SJSA1 (cell line): Measurements from ENCODE around the gene LRRC31. TPM values are rescaled to one million over a fixed set of nuclear protein-coding genes. Genes with fewer than 3 reads are reported as not detected.

ENCODE experiments used
- DNase-seq, 2 experiments: peaks; one replicate each; pipeline ENCODE4 v3.0.0-alpha.2; 2015 to 2020; ENCODE audit warnings: low spot score in 2 of 2, low read depth in 1 of 2
- H3K27ac ChIP-seq: fragments of 250-450 bp; sonication (Bioruptor Pico); 2 replicates; pipeline ENCODE4 v1.5.1; 2020; ENCODE audit warnings: mild to moderate bottlenecking, moderate library complexity
- H3K27me3 ChIP-seq: fragments of 250-450 bp; sonication (Bioruptor Pico); replicated peaks from 2 replicates; pipeline ENCODE4 v1.5.1; 2020; ENCODE audit warnings: mild to moderate bottlenecking, moderate library complexity
- H3K36me3 ChIP-seq: fragments of 250-450 bp; sonication (Bioruptor Pico); 2 replicates; pipeline ENCODE4 v1.5.1; 2020; ENCODE audit warnings: mild to moderate bottlenecking
- H3K4me1 ChIP-seq: fragments of 250-450 bp; sonication (Bioruptor Pico); replicated peaks from 2 replicates; pipeline ENCODE4 v1.6.1; 2021; ENCODE audit warnings: mild to moderate bottlenecking
- H3K4me3 ChIP-seq: fragments of 250-450 bp; sonication (Bioruptor Pico); 2 replicates; pipeline ENCODE4 v1.5.1; 2020; ENCODE audit warnings: mild to moderate bottlenecking
- H3K9me3 ChIP-seq: fragments of 250-450 bp; sonication (Bioruptor Pico); replicated peaks from 2 replicates; pipeline ENCODE4 v1.5.1; 2020; ENCODE audit warnings: mild to moderate bottlenecking
- total RNA-seq: library from RNA; depleted of rRNA; stranded (reverse); fragments of >200 nt; shearing (Covaris generic); gene quantifications from 2 replicates; pipeline ENCODE4 v1.2.3, GENCODE V29; 2014; rRNA removed

LRRC31 gene
- total RNA-seq: not detected in 2 replicates

- Histone ChIP-seq H3K4me1 (no peaks in the 10 kb centered on the region), H3K4me3 (no peak within 1 kb of the TSS)
- DNase-seq: no peak
These were observed at the start of gene LRRC31 for GRCh38 chr3:169869484-169870220. LRRC31 (minus strand) TSS chr3:169869935; CDS start chr3:169869807, 128 bp downstream.

GRCh38 chr3:169914321-169914720 lies 44.6 kb upstream of the LRRC31 start:
- Histone ChIP-seq H3K36me3 (no peaks in the 10 kb centered on the region), H3K4me1 (no peaks in the 10 kb centered on the region), H3K27ac (no peak overlapping the region), H3K9me3 (no peaks in the 10 kb centered on the region), H3K4me3 (no peak overlapping the region), H3K27me3 (no peaks in the 10 kb centered on the region)
- DNase-seq: no peak

More at GRCh38 chr3:169869484-169870220, at the start of gene LRRC31:
- H3K36me3 ChIP-seq: no peaks in the 10 kb centered on the region
- H3K27ac ChIP-seq: no peak within 1 kb of the TSS
- no peaks in the 10 kb centered on the region for H3K9me3 ChIP-seq
- 0 out of 2 replicates have a peak, but pooled peaks cover 2% of the 10 kb centered on the region for H3K27me3 ChIP-seq

- Histone ChIP-seq H3K9me3 (no peaks in the 10 kb centered on the region), H3K4me1 (no peaks in the 10 kb centered on the region), H3K27me3 (no peaks in the 10 kb centered on the region), H3K27ac (no peak overlapping the region), H3K4me3 (no peak overlapping the region), H3K36me3 (no peaks in the 10 kb centered on the region)
- DNase-seq: no peak
These were observed 43.6 kb upstream of the LRRC31 start for GRCh38 chr3:169913323-169913722.

GRCh38 chr3:169911272-169911671 lies 41.5 kb upstream of the LRRC31 start, which contains the start of gene SAMD7:
SAMD7 (plus strand) TSS chr3:169911572; CDS start chr3:169919499, 7,927 bp downstream.
- H3K9me3 ChIP-seq: no peaks in the 10 kb centered on the region
- H3K4me3 ChIP-seq: no peak within 1 kb of the TSS
- no peaks in the 10 kb centered on the region for H3K4me1 ChIP-seq
- DNase-seq: no peak
- H3K27me3 ChIP-seq: no peaks in the 10 kb centered on the region
- H3K27ac ChIP-seq: no peak within 1 kb of the TSS
- no peaks in the 10 kb centered on the region for H3K36me3 ChIP-seq

- H3K4me3 ChIP-seq: no peak overlapping the region
- DNase-seq: no peak
- no peaks in the 10 kb centered on the region for H3K36me3 ChIP-seq
- no peak overlapping the region for H3K27ac ChIP-seq
- H3K4me1 ChIP-seq: no peaks in the 10 kb centered on the region
- no peaks in the 10 kb centered on the region for H3K27me3 ChIP-seq
- H3K9me3 ChIP-seq: no peaks in the 10 kb centered on the region
These were observed 38.2 kb upstream of the LRRC31 start for GRCh38 chr3:169907944-169908343.

GRCh38 chr3:169907476-169907875 lies 37.7 kb upstream of the LRRC31 start:
- Histone ChIP-seq H3K4me3 (no peak overlapping the region), H3K27ac (no peak overlapping the region), H3K27me3 (no peaks in the 10 kb centered on the region), H3K36me3 (no peaks in the 10 kb centered on the region), H3K4me1 (no peaks in the 10 kb centered on the region), H3K9me3 (no peaks in the 10 kb centered on the region)
- DNase-seq: no peak

GRCh38 chr3:169905404-169905803 lies 35.7 kb upstream of the LRRC31 start:
- no peak for DNase-seq
- Histone ChIP-seq H3K36me3 (no peaks in the 10 kb centered on the region), H3K27me3 (no peaks in the 10 kb centered on the region), H3K4me1 (no peaks in the 10 kb centered on the region), H3K9me3 (peaks cover 5% of the 10 kb centered on the region; the same call in 1 of the 2 replicates), H3K4me3 (no peak overlapping the region), H3K27ac (no peak overlapping the region)

GRCh38 chr3:169901453-169901852 lies 31.7 kb upstream of the LRRC31 start:
- Histone ChIP-seq H3K4me1 (no peaks in the 10 kb centered on the region), H3K4me3 (no peak overlapping the region), H3K36me3 (no peaks in the 10 kb centered on the region), H3K27me3 (no peaks in the 10 kb centered on the region), H3K9me3 (peaks cover 5% of the 10 kb centered on the region; the same call in 1 of the 2 replicates), H3K27ac (no peak overlapping the region)
- no peak for DNase-seq

- Histone ChIP-seq H3K4me3 (no peak overlapping the region), H3K9me3 (peaks cover 5% of the 10 kb centered on the region; the same call in 1 of the 2 replicates), H3K27me3 (no peaks in the 10 kb centered on the region), H3K4me1 (no peaks in the 10 kb centered on the region), H3K36me3 (no peaks in the 10 kb centered on the region), H3K27ac (no peak overlapping the region)
- DNase-seq: no peak
These were observed 27.5 kb upstream of the LRRC31 start for GRCh38 chr3:169897284-169897683.

GRCh38 chr3:169895072-169895471 lies 25.3 kb upstream of the LRRC31 start:
- H3K36me3 ChIP-seq: no peaks in the 10 kb centered on the region
- no peaks in the 10 kb centered on the region for H3K4me1 ChIP-seq
- no peak overlapping the region for H3K4me3 ChIP-seq
- no peaks in the 10 kb centered on the region for H3K27me3 ChIP-seq
- no peak for DNase-seq
- no peaks in the 10 kb centered on the region for H3K9me3 ChIP-seq
- H3K27ac ChIP-seq: no peak overlapping the region

- Histone ChIP-seq H3K9me3 (no peaks in the 10 kb centered on the region), H3K27ac (no peak overlapping the region), H3K4me3 (no peak overlapping the region), H3K4me1 (no peaks in the 10 kb centered on the region), H3K36me3 (no peaks in the 10 kb centered on the region), H3K27me3 (no peaks in the 10 kb centered on the region)
- DNase-seq: no peak
These were observed 24.4 kb upstream of the LRRC31 start for GRCh38 chr3:169894110-169894509.

- Histone ChIP-seq H3K27ac (no peak overlapping the region), H3K4me3 (no peak overlapping the region), H3K4me1 (no peaks in the 10 kb centered on the region), H3K9me3 (no peaks in the 10 kb centered on the region), H3K27me3 (no peaks in the 10 kb centered on the region), H3K36me3 (no peaks in the 10 kb centered on the region)
- no peak for DNase-seq
These were observed 22.2 kb upstream of the LRRC31 start for GRCh38 chr3:169891886-169892285.

GRCh38 chr3:169886671-169887070 lies 16.9 kb upstream of the LRRC31 start:
- no peaks in the 10 kb centered on the region for H3K4me1 ChIP-seq
- no peaks in the 10 kb centered on the region for H3K9me3 ChIP-seq
- no peaks in the 10 kb centered on the region for H3K27me3 ChIP-seq
- DNase-seq: no peak
- no peaks in the 10 kb centered on the region for H3K36me3 ChIP-seq
- no peak overlapping the region for H3K27ac ChIP-seq
- no peak overlapping the region for H3K4me3 ChIP-seq

- DNase-seq: no peak
- Histone ChIP-seq H3K36me3 (no peaks in the 10 kb centered on the region), H3K4me1 (no peaks in the 10 kb centered on the region), H3K4me3 (no peak overlapping the region), H3K27me3 (no peaks in the 10 kb centered on the region), H3K9me3 (no peaks in the 10 kb centered on the region), H3K27ac (no peak overlapping the region)
These were observed 11.0 kb upstream of the LRRC31 start for GRCh38 chr3:169880576-169881250.
